ENCODE data around the gene GNL1. TPM values are rescaled to one million over a fixed set of nuclear protein-coding genes. Genes with fewer than 3 reads are reported as not detected.

Gene GNL1
- polyA plus RNA-seq, 1 of the 3 experiments (the other 2 are of a cell fraction): 36.4 TPM

DNA sequence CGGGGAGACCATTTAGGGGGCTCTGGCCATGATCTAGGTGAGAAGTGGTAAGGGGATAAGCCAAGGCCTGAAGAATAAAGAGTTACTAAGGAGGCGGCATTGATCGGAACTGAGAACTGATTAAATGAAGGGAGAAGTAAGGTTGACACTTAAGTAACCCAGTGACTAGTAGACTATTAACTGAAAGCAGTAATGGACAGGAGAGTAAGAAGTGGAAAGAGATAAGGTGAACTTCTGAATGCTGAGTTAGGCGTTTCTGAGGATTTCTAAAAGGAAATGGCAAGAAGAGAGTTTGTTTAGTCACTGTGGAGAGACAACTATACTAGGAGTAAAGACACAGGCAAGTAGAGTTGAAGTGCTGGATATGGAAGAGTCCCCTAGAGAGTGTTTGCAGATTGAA, 16.8 kb upstream of the GNL1 start:
- Histone ChIP-seq H3K4me3 (ENCODE audit: low read depth in 2 of 2, low read length in 1 of 2) (0 out of 4 replicates have a peak overlapping the region, but pooled peaks of 1 of the 2 experiments have one; percentile 81), H3K4me1 (ENCODE audit: control insufficient read depth in 1 of 2, insufficient read depth in 2 of 2, low read depth in 1 of 2, low read length in 1 of 2) (peaks cover 12 to 21% of the 10 kb centered on the region in 2 experiments; a peak in 3 of 4 replicates), H3K9me3 (no peaks in the 10 kb centered on the region), H3F3A (replicated peaks; ENCODE audit: insufficient read depth) (no peaks in the 10 kb centered on the region), H2AFZ (ENCODE audit: low read depth) (no peak overlapping the region), H3K9me2 (no peaks in the 10 kb centered on the region), H3K9ac (peak overlapping the region; percentile 95; the same call in 1 of the 2 replicates), H3K79me2 (ENCODE audit: insufficient read depth) (peaks cover 65% of the 10 kb centered on the region), H3K27ac (ENCODE audit: low read depth in 2 of 2, low read length in 1 of 2) (no peak overlapping the region), H4K20me1 (ENCODE audit: insufficient read depth) (peaks cover 41% of the 10 kb centered on the region), H3K36me3 (replicated peaks in 1 of 2; ENCODE audit: control insufficient read depth in 1 of 2, insufficient read depth in 2 of 2, low read length in 1 of 2) (peaks cover 17 to 31% of the 10 kb centered on the region in 2 experiments), H3K4me2 (peak overlapping the region; percentile 97), H3K27me3 (ENCODE audit: insufficient read depth) (no peaks in the 10 kb centered on the region)
- ChIA-PET CTCF (interaction anchor here (1.0 kb wide), 1 partner anchor 91 kb away, joined by 3 read pairs; no protein-coding TSS in a partner anchor), POLR2A (interaction anchor here (1.2 kb wide), 1 partner anchor 37 kb away, joined by 3 read pairs; no protein-coding TSS in a partner anchor)
- 71% methylated on average over 4 of the region's 4 CpGs for WGBS (ENCODE audit: low lambda C conversion rate)
- no peak for DNase-seq
- TF ChIP-seq, protein P1, sequence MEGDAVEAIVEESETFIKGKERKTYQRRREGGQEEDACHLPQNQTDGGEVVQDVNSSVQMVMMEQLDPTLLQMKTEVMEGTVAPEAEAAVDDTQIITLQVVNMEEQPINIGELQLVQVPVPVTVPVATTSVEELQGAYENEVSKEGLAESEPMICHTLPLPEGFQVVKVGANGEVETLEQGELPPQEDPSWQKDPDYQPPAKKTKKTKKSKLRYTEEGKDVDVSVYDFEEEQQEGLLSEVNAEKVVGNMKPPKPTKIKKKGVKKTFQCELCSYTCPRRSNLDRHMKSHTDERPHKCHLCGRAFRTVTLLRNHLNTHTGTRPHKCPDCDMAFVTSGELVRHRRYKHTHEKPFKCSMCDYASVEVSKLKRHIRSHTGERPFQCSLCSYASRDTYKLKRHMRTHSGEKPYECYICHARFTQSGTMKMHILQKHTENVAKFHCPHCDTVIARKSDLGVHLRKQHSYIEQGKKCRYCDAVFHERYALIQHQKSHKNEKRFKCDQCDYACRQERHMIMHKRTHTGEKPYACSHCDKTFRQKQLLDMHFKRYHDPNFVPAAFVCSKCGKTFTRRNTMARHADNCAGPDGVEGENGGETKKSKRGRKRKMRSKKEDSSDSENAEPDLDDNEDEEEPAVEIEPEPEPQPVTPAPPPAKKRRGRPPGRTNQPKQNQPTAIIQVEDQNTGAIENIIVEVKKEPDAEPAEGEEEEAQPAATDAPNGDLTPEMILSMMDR (IDR thresholded peaks at IDR 0.05): no peak
- TF ChIP-seq FOXJ3 (CRISPR knock-in tag; IDR thresholded peaks at IDR 0.05) (no peak), NFIC (IDR thresholded peaks at IDR 0.05; ENCODE audit: borderline replicate concordance) (no peak), ZBTB33 (IDR thresholded peaks at IDR 0.05; ENCODE audit: borderline replicate concordance, low read depth) (no peak), MAX (IDR thresholded peaks at IDR 0.05; ENCODE audit: low read depth) (no peak), EP300 (IDR thresholded peaks at IDR 0.05; ENCODE audit: borderline replicate concordance in 1 of 2, low read depth in 1 of 2, low read length in 1 of 2) (no peak), EZH2phosphoT487 (IDR thresholded peaks at IDR 0.05; ENCODE audit: borderline replicate concordance, low read depth) (no peak), CHD2 (IDR thresholded peaks at IDR 0.05; ENCODE audit: low read length, partially characterized antibody) (no peak), USF2 (IDR thresholded peaks at IDR 0.05; ENCODE audit: borderline replicate concordance, low read depth, low read length) (no peak), MXI1 (IDR thresholded peaks at IDR 0.05; ENCODE audit: low read depth, low read length) (no peak), REST (IDR thresholded peaks at IDR 0.05; ENCODE audit: low read depth, low read length) (no peak)

Data from SK-N-SH (cell line).